Neural cell (in vitro differentiated cells): ENCODE results near the gene CDH5. TPM values are rescaled to one million over a fixed set of nuclear protein-coding genes. Genes with fewer than 3 reads are reported as not detected.

Source experiments
- H2AFZ ChIP-seq: fragments of 200-600, 300-800 bp; sonication (generic), shearing (Covaris generic); 2 replicates; pipeline ENCODE4 v1.6.0; 2014; ENCODE audit warnings: low read depth, mild to moderate bottlenecking, antibody characterized with exemption, low read length, moderate library complexity
- H3F3A ChIP-seq: fragments of 200-600 bp; shearing (Covaris generic); 2 replicates; pipeline ENCODE4 v1.6.1; 2016; ENCODE audit warnings: mild to moderate bottlenecking, moderate library complexity, mixed read lengths, antibody characterized with exemption, low read length; ENCODE audit not compliant: insufficient read depth, poor library complexity, severe bottlenecking
- H3K27ac ChIP-seq: fragments of 200-600, 300-800 bp; sonication (generic), shearing (Covaris generic); 2 replicates; pipeline ENCODE4 v1.5.1; 2014; ENCODE audit warnings: mild to moderate bottlenecking, low read length, moderate library complexity
- H3K27me3 ChIP-seq: fragments of 300-800, 200-600 bp; sonication (generic), shearing (Covaris generic); 2 replicates; pipeline ENCODE4 v1.6.0; 2014; ENCODE audit warnings: mild to moderate bottlenecking, low read depth, low read length, moderate library complexity; ENCODE audit not compliant: insufficient read depth
- H3K36me3 ChIP-seq: fragments of 300-800, 200-600 bp; sonication (generic), shearing (Covaris generic); 2 replicates; pipeline ENCODE4 v1.5.1; 2014; ENCODE audit warnings: mild to moderate bottlenecking, antibody characterized with exemption, low read length, moderate library complexity; ENCODE audit not compliant: insufficient read depth
- H3K4me2 ChIP-seq: fragments of 300-800, 200-600 bp; sonication (generic), shearing (Covaris generic); 2 replicates; pipeline ENCODE4 v1.6.0; 2014; ENCODE audit warnings: mild to moderate bottlenecking, low read length
- H3K4me3 ChIP-seq: fragments of 300-800, 200-600 bp; sonication (generic), shearing (Covaris generic); 2 replicates; pipeline ENCODE4 v1.5.1; 2014; ENCODE audit warnings: mild to moderate bottlenecking, low read length, moderate library complexity
- H3K79me2 ChIP-seq: fragments of 200-600 bp; shearing (Covaris generic); replicated peaks from 2 replicates; pipeline ENCODE4 v1.6.0; 2014; ENCODE audit warnings: mild to moderate bottlenecking, low read length, moderate library complexity; ENCODE audit not compliant: insufficient read depth
- H3K9ac ChIP-seq: fragments of 300-800, 200-600 bp; sonication (generic), shearing (Covaris generic); 2 replicates; pipeline ENCODE4 v1.6.1; 2016; ENCODE audit warnings: mild to moderate bottlenecking, low read length, mixed read lengths
- H3K9me2 ChIP-seq: fragments of 200-600 bp; shearing (Covaris generic); 2 replicates; pipeline ENCODE4 v1.6.1; 2016; ENCODE audit warnings: mild to moderate bottlenecking, low read length, mixed read lengths; ENCODE audit not compliant: insufficient read depth
- H3K9me3 ChIP-seq: fragments of 200-600, 300-800 bp; sonication (generic), shearing (Covaris generic); 2 replicates; pipeline ENCODE4 v1.6.1; 2016; ENCODE audit warnings: mild to moderate bottlenecking, mixed run types, low read length, moderate library complexity, mixed read lengths
- H4K20me1 ChIP-seq: fragments of 200-600 bp; shearing (Covaris generic); 2 replicates; pipeline ENCODE4 v1.6.1; 2016; ENCODE audit warnings: mild to moderate bottlenecking, mixed run types; ENCODE audit not compliant: insufficient read depth
- EP300 ChIP-seq: fragments of 450-650 bp; conservative IDR thresholded peaks from 2 replicates; pipeline ENCODE4 v1.6.1; 2014; ENCODE audit warnings: antibody characterized with exemption, mild to moderate bottlenecking, moderate library complexity; ENCODE audit not compliant: poor library complexity, severe bottlenecking
- EZH2 ChIP-seq: fragments of 200-600, 300-800 bp; shearing (Covaris generic), sonication (generic); IDR thresholded peaks from 2 replicates; pipeline ENCODE4 v1.6.1; 2014; ENCODE audit warnings: antibody characterized with exemption, low read length, borderline replicate concordance, mild to moderate bottlenecking; ENCODE audit not compliant: insufficient read depth, poor library complexity, severe bottlenecking
- MXI1 ChIP-seq: fragments of 450-650 bp; conservative IDR thresholded peaks from 2 replicates; pipeline ENCODE4 v1.6.1; 2014; ENCODE audit warnings: antibody characterized with exemption, mild to moderate bottlenecking; ENCODE audit not compliant: poor library complexity, severe bottlenecking
- POLR2AphosphoS5 ChIP-seq: IDR thresholded peaks from 2 replicates; pipeline ENCODE4 v1.6.1; 2012
- RAD21 ChIP-seq: fragments of 450-650 bp; conservative IDR thresholded peaks from 2 replicates; pipeline ENCODE4 v1.6.1; 2014; ENCODE audit warnings: antibody characterized with exemption, mild to moderate bottlenecking, moderate library complexity
- SMC3 ChIP-seq: fragments of 450-650 bp; conservative IDR thresholded peaks from 2 replicates; pipeline ENCODE4 v1.6.1; 2014; ENCODE audit warnings: antibody characterized with exemption, mild to moderate bottlenecking, moderate library complexity; ENCODE audit not compliant: poor library complexity
- TAF1 ChIP-seq: IDR thresholded peaks from 2 replicates; pipeline ENCODE4 v1.6.1; 2012; ENCODE audit warnings: low read depth
- polyA plus RNA-seq: library from polyadenylated mRNA; depleted of rRNA; stranded (reverse); fragments of >200 nt; gene quantifications from 2 replicates; pipeline ENCODE4 v1.2.3, GENCODE V29; 2014
- TF ChIP-seq, protein P1 (sequence below): IDR thresholded peaks from 2 replicates; pipeline ENCODE4 v1.6.1; 2012; ENCODE audit warnings: borderline replicate concordance
- TF ChIP-seq, protein P2 (sequence below): fragments of 450-650 bp; IDR thresholded peaks from 2 replicates; pipeline ENCODE4 v1.5.1; 2014; ENCODE audit warnings: antibody characterized with exemption, mild to moderate bottlenecking, moderate library complexity; ENCODE audit not compliant: poor library complexity, severe bottlenecking

The CDH5 gene
- polyA plus RNA-seq, 1 donor from 2014 or later, result not detected

- TF ChIP-seq EZH2 (no peak), RAD21 (no peak), SMC3 (no peak), TAF1 (no peak), MXI1 (no peak), EP300 (no peak), POLR2AphosphoS5 (no peak)
- TF ChIP-seq, protein P1, sequence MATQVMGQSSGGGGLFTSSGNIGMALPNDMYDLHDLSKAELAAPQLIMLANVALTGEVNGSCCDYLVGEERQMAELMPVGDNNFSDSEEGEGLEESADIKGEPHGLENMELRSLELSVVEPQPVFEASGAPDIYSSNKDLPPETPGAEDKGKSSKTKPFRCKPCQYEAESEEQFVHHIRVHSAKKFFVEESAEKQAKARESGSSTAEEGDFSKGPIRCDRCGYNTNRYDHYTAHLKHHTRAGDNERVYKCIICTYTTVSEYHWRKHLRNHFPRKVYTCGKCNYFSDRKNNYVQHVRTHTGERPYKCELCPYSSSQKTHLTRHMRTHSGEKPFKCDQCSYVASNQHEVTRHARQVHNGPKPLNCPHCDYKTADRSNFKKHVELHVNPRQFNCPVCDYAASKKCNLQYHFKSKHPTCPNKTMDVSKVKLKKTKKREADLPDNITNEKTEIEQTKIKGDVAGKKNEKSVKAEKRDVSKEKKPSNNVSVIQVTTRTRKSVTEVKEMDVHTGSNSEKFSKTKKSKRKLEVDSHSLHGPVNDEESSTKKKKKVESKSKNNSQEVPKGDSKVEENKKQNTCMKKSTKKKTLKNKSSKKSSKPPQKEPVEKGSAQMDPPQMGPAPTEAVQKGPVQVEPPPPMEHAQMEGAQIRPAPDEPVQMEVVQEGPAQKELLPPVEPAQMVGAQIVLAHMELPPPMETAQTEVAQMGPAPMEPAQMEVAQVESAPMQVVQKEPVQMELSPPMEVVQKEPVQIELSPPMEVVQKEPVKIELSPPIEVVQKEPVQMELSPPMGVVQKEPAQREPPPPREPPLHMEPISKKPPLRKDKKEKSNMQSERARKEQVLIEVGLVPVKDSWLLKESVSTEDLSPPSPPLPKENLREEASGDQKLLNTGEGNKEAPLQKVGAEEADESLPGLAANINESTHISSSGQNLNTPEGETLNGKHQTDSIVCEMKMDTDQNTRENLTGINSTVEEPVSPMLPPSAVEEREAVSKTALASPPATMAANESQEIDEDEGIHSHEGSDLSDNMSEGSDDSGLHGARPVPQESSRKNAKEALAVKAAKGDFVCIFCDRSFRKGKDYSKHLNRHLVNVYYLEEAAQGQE, result no peak
- TF ChIP-seq, protein P2, sequence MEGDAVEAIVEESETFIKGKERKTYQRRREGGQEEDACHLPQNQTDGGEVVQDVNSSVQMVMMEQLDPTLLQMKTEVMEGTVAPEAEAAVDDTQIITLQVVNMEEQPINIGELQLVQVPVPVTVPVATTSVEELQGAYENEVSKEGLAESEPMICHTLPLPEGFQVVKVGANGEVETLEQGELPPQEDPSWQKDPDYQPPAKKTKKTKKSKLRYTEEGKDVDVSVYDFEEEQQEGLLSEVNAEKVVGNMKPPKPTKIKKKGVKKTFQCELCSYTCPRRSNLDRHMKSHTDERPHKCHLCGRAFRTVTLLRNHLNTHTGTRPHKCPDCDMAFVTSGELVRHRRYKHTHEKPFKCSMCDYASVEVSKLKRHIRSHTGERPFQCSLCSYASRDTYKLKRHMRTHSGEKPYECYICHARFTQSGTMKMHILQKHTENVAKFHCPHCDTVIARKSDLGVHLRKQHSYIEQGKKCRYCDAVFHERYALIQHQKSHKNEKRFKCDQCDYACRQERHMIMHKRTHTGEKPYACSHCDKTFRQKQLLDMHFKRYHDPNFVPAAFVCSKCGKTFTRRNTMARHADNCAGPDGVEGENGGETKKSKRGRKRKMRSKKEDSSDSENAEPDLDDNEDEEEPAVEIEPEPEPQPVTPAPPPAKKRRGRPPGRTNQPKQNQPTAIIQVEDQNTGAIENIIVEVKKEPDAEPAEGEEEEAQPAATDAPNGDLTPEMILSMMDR, result no peak
- no peak overlapping the region for H3K4me2 ChIP-seq
- no peak overlapping the region for H3K27ac ChIP-seq
- no peak overlapping the region for H3K9ac ChIP-seq
- H3K9me2 ChIP-seq, result no peaks in the 10 kb centered on the region
- no peak overlapping the region for H3K4me3 ChIP-seq
- H2AFZ ChIP-seq, result no peak overlapping the region
- H3K79me2 ChIP-seq, result no peaks in the 10 kb centered on the region
- H3F3A ChIP-seq, result no peaks in the 10 kb centered on the region
- no peaks in the 10 kb centered on the region for H4K20me1 ChIP-seq
- peaks cover 4% of the 10 kb centered on the region for H3K27me3 ChIP-seq
- H3K9me3 ChIP-seq, result peaks cover under 1% of the 10 kb centered on the region
- no peaks in the 10 kb centered on the region for H3K36me3 ChIP-seq
These were observed 53.0 kb downstream of the CDH5 start for GRCh38 chr16:66419527-66419926.

- Histone ChIP-seq H3F3A (no peaks in the 10 kb centered on the region), H4K20me1 (no peaks in the 10 kb centered on the region), H3K4me3 (no peak overlapping the region), H2AFZ (no peak overlapping the region), H3K9me3 (peaks cover 5% of the 10 kb centered on the region), H3K36me3 (no peaks in the 10 kb centered on the region), H3K27ac (no peak overlapping the region), H3K4me2 (no peak overlapping the region), H3K79me2 (no peaks in the 10 kb centered on the region), H3K9ac (no peak overlapping the region), H3K9me2 (no peaks in the 10 kb centered on the region), H3K27me3 (peaks cover 13% of the 10 kb centered on the region)
- TF ChIP-seq EP300, result no peak
- TF ChIP-seq RAD21, result no peak
- no peak for TF ChIP-seq EZH2
- TF ChIP-seq SMC3, result no peak
- TF ChIP-seq, protein P2, result no peak
- TF ChIP-seq POLR2AphosphoS5, result no peak
- TF ChIP-seq, protein P1, result no peak
These were observed 53.9 kb downstream of the CDH5 start for GRCh38 chr16:66420396-66420795.
